B cell (primary cell): ENCODE results near the gene TRMT11. TPM values are rescaled to one million over a fixed set of nuclear protein-coding genes. Genes with fewer than 3 reads are reported as not detected.

Experiments used
- ATAC-seq: fragments of 200-7000 bp; cut with Tn5 transposase; one replicate; pipeline ENCODE4 v1.10.0; 2021; ENCODE audit warnings: low read depth, mild to moderate bottlenecking, moderate number of reproducible peaks, moderate library complexity
- CTCF ChIA-PET: fragments of 350-600 bp; sonication (Branson Sonifier 250); formaldehyde crosslinking; loops from one replicate; lab custom pipeline; 2021; ENCODE audit warnings: antibody characterized with exemption, inconsistent platforms; lab: Charles Lee
- POLR2A ChIA-PET: fragments of 350-600 bp; sonication (Branson Sonifier 250); formaldehyde crosslinking; loops from one replicate; lab custom pipeline; 2021; ENCODE audit warnings: antibody characterized with exemption; lab: Charles Lee
- DNase-seq: peaks from one replicate; pipeline ENCODE4 v3.0.0; 2013
- H2AFZ ChIP-seq: 2 replicates; pipeline ENCODE4 v1.6.1; 2012; ENCODE audit warnings: mild to moderate bottlenecking, low read depth, low read length; ENCODE audit not compliant: insufficient read depth, poor library complexity, severe bottlenecking
- H3K27ac ChIP-seq, 2 donors: 1 replicate in 1 of 2; 2 replicates in 1 of 2; pipeline ENCODE4 v1.5.1; 2012 to 2013; ENCODE audit warnings: low read length in 2 of 2, mild to moderate bottlenecking in 2 of 2, moderate library complexity in 1 of 2
- H3K27me3 ChIP-seq, 4 experiments: fragments of 200-600 bp in 1 of 4; sonication (generic) in 1 of 4; replicated peaks in 1 of 4; 1 replicate in 2 of 4; 2 replicates in 2 of 4; pipeline versions ENCODE4 v1.6.1 to v1.7.0; 2013 to 2016; ENCODE audit warnings: low read length in 3 of 4, mild to moderate bottlenecking in 2 of 4, mixed read lengths in 1 of 4, moderate library complexity in 1 of 4; ENCODE audit not compliant: insufficient read depth in 4 of 4, control insufficient read depth in 3 of 4; ENCODE audit errors: control extremely low read depth in 1 of 4
- H3K36me3 ChIP-seq, 2 experiments: replicated peaks in 1 of 2; 1 replicate in 1 of 2; 2 replicates in 1 of 2; pipeline versions ENCODE4 v1.6.1 to v1.7.1; 2013; ENCODE audit warnings: low read length in 1 of 2; ENCODE audit not compliant: insufficient read depth in 2 of 2, control insufficient read depth in 1 of 2; ENCODE audit errors: control extremely low read depth in 1 of 2, extremely low read depth in 1 of 2
- H3K4me1 ChIP-seq, 2 donors: fragments of 200-600 bp in 1 of 2; sonication (generic) in 1 of 2; 1 replicate in 1 of 2; 2 replicates in 1 of 2; pipeline versions ENCODE4 v1.5.1 to v1.6.1; 2013 to 2017; ENCODE audit warnings: low read length in 2 of 2; ENCODE audit not compliant: control insufficient read depth in 2 of 2, insufficient read depth in 2 of 2
- H3K4me2 ChIP-seq: replicated peaks from 2 replicates; pipeline ENCODE3; 2012; ENCODE audit warnings: mild to moderate bottlenecking, low read depth, low read length; ENCODE audit not compliant: poor library complexity, severe bottlenecking
- H3K4me3 ChIP-seq, 5 experiments: fragments of 200-600 bp in 1 of 5; sonication (generic) in 1 of 5; 1 replicate in 3 of 5; 2 replicates in 2 of 5; pipeline versions ENCODE4 v1.5.1 to v1.7.0; 2011 to 2016; ENCODE audit warnings: low read length in 4 of 5, mild to moderate bottlenecking in 4 of 5, low read depth in 2 of 5, control low read depth in 1 of 5, moderate library complexity in 1 of 5; ENCODE audit not compliant: insufficient read depth in 1 of 5; ENCODE audit errors: control extremely low read depth in 1 of 5, extremely low read depth in 1 of 5
- H3K79me2 ChIP-seq: fragments of 200-600 bp; sonication (generic); one replicate; pipeline ENCODE4 v1.6.0; 2016; ENCODE audit warnings: low read length; ENCODE audit not compliant: control insufficient read depth, insufficient read depth
- H3K9ac ChIP-seq: fragments of 200-600 bp; sonication (generic); 2 replicates; pipeline ENCODE4 v1.6.1; 2017; ENCODE audit warnings: mild to moderate bottlenecking, low read length, moderate library complexity
- H3K9me3 ChIP-seq, 3 donors: one replicate each; pipeline versions ENCODE4 v1.6.1 to v1.7.1; 2013; ENCODE audit warnings: low read length in 2 of 3; ENCODE audit not compliant: control insufficient read depth in 2 of 3, insufficient read depth in 1 of 3; ENCODE audit errors: control extremely low read depth in 1 of 3
- H4K20me1 ChIP-seq: 2 replicates; pipeline ENCODE4 v1.6.0; 2012; ENCODE audit warnings: mild to moderate bottlenecking, low read length; ENCODE audit not compliant: insufficient read depth, control insufficient read depth, poor library complexity, severe bottlenecking
- H3K27ac Mint-ChIP-seq: one replicate; pipeline ENCODE4 v1.8.0; 2021; ENCODE audit warnings: mixed read lengths
- H3K27me3 Mint-ChIP-seq: one replicate; pipeline ENCODE4 v1.8.0; 2021; ENCODE audit warnings: mixed read lengths
- H3K4me1 Mint-ChIP-seq: one replicate; pipeline ENCODE4 v1.8.0; 2021; ENCODE audit warnings: mixed read lengths
- H3K4me3 Mint-ChIP-seq: one replicate; pipeline ENCODE4 v1.8.0; 2021; ENCODE audit warnings: mixed read lengths
- H3K9me3 Mint-ChIP-seq: one replicate; pipeline ENCODE4 v1.8.0; 2022; ENCODE audit warnings: mixed read lengths; ENCODE audit not compliant: insufficient read depth
- EZH2 ChIP-seq: IDR thresholded peaks from 2 replicates; pipeline ENCODE4 v1.6.1; 2012; ENCODE audit warnings: borderline replicate concordance, low read depth, mild to moderate bottlenecking, moderate library complexity, low read length; ENCODE audit not compliant: insufficient read depth, poor library complexity, severe bottlenecking
- WGBS: methylation state at CpG from one replicate; pipeline ENCODE4 v1.1.5; 2013; ENCODE audit warnings: missing lambda C conversion rate; ENCODE audit not compliant: insufficient coverage; 5-methylcytosine and 5-hydroxymethylcytosine counted together
- intact Hi-C: fragments of 100-400 bp; cut with micrococcal nuclease; formaldehyde crosslinking; loops from one replicate; pipeline ENCODE4 v1.10.0; 2022
- polyA plus RNA-seq: library from polyadenylated mRNA; depleted of rRNA; stranded (reverse); fragments of >200 nt; gene quantifications from 2 replicates; pipeline ENCODE4 v1.2.3, GENCODE V29; 2012
- total RNA-seq, 2 donors: library from RNA; stranded (reverse); fragments of 120-200 nt in 1 of 2; gene quantifications; 1 replicate in 1 of 2; 2 replicates in 1 of 2; pipeline versions ENCODE4 v1.2.3 to v1.2.4, GENCODE V29; 2013 to 2022
- TF ChIP-seq, protein P1 (sequence below): fragments of 200-600 bp; IDR thresholded peaks from one replicate; pipeline ENCODE4 v1.8.0; 2022; ENCODE audit warnings: antibody characterized with exemption, mild to moderate bottlenecking

Gene TRMT11
- total and polyA plus RNA-seq, 2 donors (not counting 1 experiment from before 2014, with no cell fraction given), result 12.1 to 30.4 TPM

DNA sequence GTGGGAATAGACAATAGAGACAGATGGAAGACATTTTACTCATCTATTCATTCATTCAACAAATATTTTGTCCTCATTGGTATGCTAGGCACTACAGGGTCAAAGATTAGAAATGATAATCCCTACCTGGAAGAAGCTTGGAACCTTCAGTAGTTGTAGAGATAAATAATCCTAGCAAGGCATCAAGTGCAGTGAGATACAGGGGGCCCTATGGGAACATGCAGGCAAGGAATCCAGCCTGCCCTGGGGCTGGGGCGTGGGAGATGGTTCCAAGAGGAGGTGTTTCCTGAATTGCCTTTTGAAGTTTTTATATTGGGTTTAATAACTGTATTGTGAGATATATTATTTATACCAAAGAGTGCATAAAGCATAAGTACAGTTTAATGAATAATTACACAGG is 64.5 kb downstream of the TRMT11 start:
- Histone ChIP-seq H3K9ac (no peak overlapping the region), H3K9me3 (no peaks in the 10 kb centered on the region), H3K4me1 (no peaks in the 10 kb centered on the region), H3K79me2 (no peaks in the 10 kb centered on the region), H4K20me1 (no peaks in the 10 kb centered on the region), H3K27ac (no peak overlapping the region), H3K4me3 (no peak overlapping the region), H3K27me3 (no peaks in the 10 kb centered on the region), H3K36me3 (peaks cover 0 to 4% of the 10 kb centered on the region in 2 experiments), H3K4me2 (no peak overlapping the region), H2AFZ (no peak overlapping the region)
- Mint-ChIP-seq H3K27ac (no peak overlapping the region), H3K27me3 (no peaks in the 10 kb centered on the region), H3K4me1 (no peaks in the 10 kb centered on the region), H3K9me3 (no peaks in the 10 kb centered on the region), H3K4me3 (no peak overlapping the region)
- ChIA-PET CTCF (no interaction called here), POLR2A (no interaction called here)
- no CpG with 5 or more reads among the region's 1 CpG for WGBS
- TF ChIP-seq, protein P1, sequence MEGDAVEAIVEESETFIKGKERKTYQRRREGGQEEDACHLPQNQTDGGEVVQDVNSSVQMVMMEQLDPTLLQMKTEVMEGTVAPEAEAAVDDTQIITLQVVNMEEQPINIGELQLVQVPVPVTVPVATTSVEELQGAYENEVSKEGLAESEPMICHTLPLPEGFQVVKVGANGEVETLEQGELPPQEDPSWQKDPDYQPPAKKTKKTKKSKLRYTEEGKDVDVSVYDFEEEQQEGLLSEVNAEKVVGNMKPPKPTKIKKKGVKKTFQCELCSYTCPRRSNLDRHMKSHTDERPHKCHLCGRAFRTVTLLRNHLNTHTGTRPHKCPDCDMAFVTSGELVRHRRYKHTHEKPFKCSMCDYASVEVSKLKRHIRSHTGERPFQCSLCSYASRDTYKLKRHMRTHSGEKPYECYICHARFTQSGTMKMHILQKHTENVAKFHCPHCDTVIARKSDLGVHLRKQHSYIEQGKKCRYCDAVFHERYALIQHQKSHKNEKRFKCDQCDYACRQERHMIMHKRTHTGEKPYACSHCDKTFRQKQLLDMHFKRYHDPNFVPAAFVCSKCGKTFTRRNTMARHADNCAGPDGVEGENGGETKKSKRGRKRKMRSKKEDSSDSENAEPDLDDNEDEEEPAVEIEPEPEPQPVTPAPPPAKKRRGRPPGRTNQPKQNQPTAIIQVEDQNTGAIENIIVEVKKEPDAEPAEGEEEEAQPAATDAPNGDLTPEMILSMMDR, result no peak
- no peak for TF ChIP-seq EZH2
- DNase-seq (no peak), ATAC-seq (no peak)
- intact Hi-C loops, result no loop called here

DNA sequence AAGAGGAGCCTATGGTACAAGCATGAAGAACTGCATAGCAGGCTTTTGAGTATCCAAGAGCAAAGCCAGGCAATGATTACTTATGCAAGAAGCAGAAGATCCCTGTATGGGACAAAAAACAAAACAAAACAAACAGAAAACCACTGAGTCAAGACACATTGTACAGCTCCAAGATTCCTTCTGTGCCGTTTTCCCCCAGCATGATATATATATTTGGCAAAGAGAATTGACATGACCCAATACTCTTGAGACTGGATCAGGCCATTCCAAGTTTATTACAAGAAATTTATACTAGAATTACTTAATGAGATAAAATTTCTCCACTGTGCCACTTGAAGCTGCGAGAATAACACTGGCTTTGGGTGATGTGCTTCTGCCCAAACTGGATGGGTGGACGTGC is 65.5 kb downstream of the TRMT11 start:
- no peak overlapping the region for H3K27ac Mint-ChIP-seq
- ATAC-seq (no peak), DNase-seq (no peak)
- H3K27ac ChIP-seq, result no peak overlapping the region
- POLR2A ChIA-PET, result no interaction called here
- CTCF ChIA-PET, result no interaction called here
- H3K27me3 Mint-ChIP-seq, result no peaks in the 10 kb centered on the region
- no peaks in the 10 kb centered on the region for H3K79me2 ChIP-seq
- no peak overlapping the region for H3K4me3 Mint-ChIP-seq
- intact Hi-C loops, result no loop called here
- no peak overlapping the region for H3K4me3 ChIP-seq
- no peaks in the 10 kb centered on the region for H4K20me1 ChIP-seq
- 100% methylated on average over 2 of the region's 3 CpGs for WGBS
- no peaks in the 10 kb centered on the region for H3K27me3 ChIP-seq
- no peak overlapping the region for H3K4me2 ChIP-seq
- no peak for TF ChIP-seq EZH2
- TF ChIP-seq, protein P1, result no peak
- H3K4me1 ChIP-seq, result no peaks in the 10 kb centered on the region
- no peaks in the 10 kb centered on the region for H3K9me3 Mint-ChIP-seq
- H3K9me3 ChIP-seq, result no peaks in the 10 kb centered on the region
- peaks cover 0 to 1% of the 10 kb centered on the region in 2 experiments for H3K36me3 ChIP-seq
- H3K4me1 Mint-ChIP-seq, result no peaks in the 10 kb centered on the region
- no peak overlapping the region for H2AFZ ChIP-seq
- no peak overlapping the region for H3K9ac ChIP-seq
